Measurements from ENCODE around the gene PCK2. TPM values are rescaled to one million over a fixed set of nuclear protein-coding genes. Genes with fewer than 3 reads are reported as not detected.

The PCK2 gene
- total RNA-seq, 4 donors from 2014 or later = 10.5 to 13.5 (median 12.8) TPM

DNA sequence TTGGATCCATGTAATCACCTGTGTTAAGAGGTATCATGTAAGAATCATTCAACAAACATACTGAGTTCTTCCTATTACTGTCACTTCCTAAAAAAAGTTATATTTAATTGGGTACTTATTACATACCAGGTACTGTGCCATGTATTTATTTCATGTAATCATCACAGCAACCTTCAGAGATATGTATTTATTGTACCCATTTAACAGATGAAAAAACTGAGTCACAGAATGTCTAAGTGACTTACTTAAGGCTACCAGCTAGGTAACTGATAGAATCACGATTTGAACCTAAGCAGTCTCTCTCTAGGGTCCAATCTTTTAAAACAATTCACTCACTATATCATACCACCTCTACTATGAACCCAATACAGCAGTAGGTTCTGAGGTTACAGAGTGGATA, 50.3 kb downstream of the PCK2 start:
- Histone ChIP-seq H3K4me3 (no peak overlapping the region), H3K36me3 (peaks cover 0 to 28% (median 1%) of the 10 kb centered on the region in 3 donors), H3K9me3 (no peaks in the 10 kb centered on the region), H3K27me3 (no peaks in the 10 kb centered on the region), H3K4me1 (peaks cover 37 to 73% (median 41%) of the 10 kb centered on the region in 3 donors), H3K27ac (no peak overlapping the region)
- WGBS, 2 donors = 87 to 92% methylated on average over 1 of the region's 1 CpG
- DNase-seq = no peak
- intact Hi-C loops (cut with DNase I) = no loop called here
- TF ChIP-seq POLR2A (IDR thresholded peaks at IDR 0.05) = no peak
- TF ChIP-seq, protein P1, sequence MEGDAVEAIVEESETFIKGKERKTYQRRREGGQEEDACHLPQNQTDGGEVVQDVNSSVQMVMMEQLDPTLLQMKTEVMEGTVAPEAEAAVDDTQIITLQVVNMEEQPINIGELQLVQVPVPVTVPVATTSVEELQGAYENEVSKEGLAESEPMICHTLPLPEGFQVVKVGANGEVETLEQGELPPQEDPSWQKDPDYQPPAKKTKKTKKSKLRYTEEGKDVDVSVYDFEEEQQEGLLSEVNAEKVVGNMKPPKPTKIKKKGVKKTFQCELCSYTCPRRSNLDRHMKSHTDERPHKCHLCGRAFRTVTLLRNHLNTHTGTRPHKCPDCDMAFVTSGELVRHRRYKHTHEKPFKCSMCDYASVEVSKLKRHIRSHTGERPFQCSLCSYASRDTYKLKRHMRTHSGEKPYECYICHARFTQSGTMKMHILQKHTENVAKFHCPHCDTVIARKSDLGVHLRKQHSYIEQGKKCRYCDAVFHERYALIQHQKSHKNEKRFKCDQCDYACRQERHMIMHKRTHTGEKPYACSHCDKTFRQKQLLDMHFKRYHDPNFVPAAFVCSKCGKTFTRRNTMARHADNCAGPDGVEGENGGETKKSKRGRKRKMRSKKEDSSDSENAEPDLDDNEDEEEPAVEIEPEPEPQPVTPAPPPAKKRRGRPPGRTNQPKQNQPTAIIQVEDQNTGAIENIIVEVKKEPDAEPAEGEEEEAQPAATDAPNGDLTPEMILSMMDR (IDR thresholded peaks at IDR 0.05) = no peak

DNA sequence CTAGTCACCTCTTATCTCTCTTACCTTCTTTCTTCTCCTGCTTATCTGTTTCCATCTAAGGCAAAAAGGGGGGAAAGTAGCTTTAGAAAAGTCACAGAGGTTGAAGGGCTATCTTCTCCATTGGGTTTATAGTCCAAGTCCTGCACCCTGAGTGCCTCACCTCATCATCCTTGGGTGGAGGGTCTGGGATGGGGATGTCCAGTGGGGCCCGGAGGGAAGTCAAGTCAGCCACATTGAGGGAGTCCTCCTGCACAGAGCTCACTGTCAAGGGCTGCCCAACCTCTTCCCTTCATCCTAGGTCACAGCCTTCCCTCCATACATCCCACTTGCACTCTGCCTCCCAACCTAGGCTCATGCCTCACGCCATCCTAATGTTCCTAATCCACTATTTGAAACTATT, 51.1 kb downstream of the PCK2 start:
- Histone ChIP-seq H3K27ac (peak overlapping the region; percentile 92 to 98 (median 94)), H3K27me3 (no peaks in the 10 kb centered on the region), H3K36me3 (peaks cover under 1 to 33% (median 7%) of the 10 kb centered on the region in 3 donors), H3K9me3 (no peaks in the 10 kb centered on the region), H3K4me3 (peak overlapping the region in 1 of 4 donors; percentile 80), H3K4me1 (peaks cover 29 to 73% (median 33%) of the 10 kb centered on the region in 3 donors)
- DNase-seq = no peak
- TF ChIP-seq POLR2A (IDR thresholded peaks at IDR 0.05) = no peak
- TF ChIP-seq, protein P1 (IDR thresholded peaks at IDR 0.05) = no peak
- intact Hi-C loops (cut with DNase I) = no loop called here
- 73 to 100% methylated on average over 1 to 2 of the region's 2 CpGs for WGBS, 2 donors

DNA sequence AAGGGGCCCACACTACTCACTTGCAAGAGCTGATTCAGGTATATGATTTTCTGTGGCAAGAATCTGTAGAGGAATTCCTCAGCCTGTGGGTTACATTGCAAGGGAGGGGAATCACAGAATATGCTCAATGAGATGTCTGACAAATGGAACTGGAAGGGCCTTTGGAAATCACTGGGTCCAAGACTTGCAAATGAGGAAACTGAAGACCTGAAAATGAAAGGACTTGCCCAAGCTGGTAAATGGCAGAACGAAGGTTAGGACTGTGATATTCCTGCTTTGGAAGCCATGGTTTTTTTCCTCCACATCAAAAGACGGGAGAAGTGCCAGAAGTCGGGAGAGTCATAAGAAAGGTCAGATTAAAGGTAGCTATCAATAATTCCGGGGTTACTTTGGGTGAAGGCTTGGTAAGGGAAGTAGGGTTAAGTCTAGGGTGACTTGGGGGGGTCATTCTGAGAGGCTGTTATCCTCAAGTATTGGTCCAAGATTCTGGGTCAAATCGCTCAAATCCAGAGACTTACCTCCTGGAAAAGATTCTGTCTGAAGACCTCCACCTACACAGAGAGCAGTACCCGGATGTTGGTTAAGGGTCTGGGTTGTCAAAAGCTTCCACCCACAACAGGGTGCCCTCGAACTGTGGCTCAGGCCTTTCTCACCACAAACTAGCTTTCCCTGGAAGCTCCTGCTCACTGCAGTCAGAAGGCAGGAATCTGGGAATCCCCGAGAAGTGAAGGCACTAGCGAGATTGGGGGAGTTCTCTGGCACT, 51.8 kb downstream of the PCK2 start:
- Histone ChIP-seq H3K4me1 (peaks cover 28 to 68% (median 30%) of the 10 kb centered on the region in 3 donors), H3K4me3 (peak overlapping the region; percentile 80 to 97 (median 82)), H3K27me3 (no peaks in the 10 kb centered on the region), H3K9me3 (no peaks in the 10 kb centered on the region), H3K36me3 (peaks cover 5 to 40% (median 13%) of the 10 kb centered on the region in 3 donors), H3K27ac (peak overlapping the region; percentile 92 to 98 (median 94))
- intact Hi-C loops (cut with DNase I) = no loop called here
- no peak for DNase-seq
- WGBS, 2 donors = 6 to 12% methylated on average over 9 of the region's 9 CpGs
- TF ChIP-seq POLR2A (IDR thresholded peaks at IDR 0.05) = no peak
- TF ChIP-seq, protein P1 (IDR thresholded peaks at IDR 0.05) = no peak

DNA sequence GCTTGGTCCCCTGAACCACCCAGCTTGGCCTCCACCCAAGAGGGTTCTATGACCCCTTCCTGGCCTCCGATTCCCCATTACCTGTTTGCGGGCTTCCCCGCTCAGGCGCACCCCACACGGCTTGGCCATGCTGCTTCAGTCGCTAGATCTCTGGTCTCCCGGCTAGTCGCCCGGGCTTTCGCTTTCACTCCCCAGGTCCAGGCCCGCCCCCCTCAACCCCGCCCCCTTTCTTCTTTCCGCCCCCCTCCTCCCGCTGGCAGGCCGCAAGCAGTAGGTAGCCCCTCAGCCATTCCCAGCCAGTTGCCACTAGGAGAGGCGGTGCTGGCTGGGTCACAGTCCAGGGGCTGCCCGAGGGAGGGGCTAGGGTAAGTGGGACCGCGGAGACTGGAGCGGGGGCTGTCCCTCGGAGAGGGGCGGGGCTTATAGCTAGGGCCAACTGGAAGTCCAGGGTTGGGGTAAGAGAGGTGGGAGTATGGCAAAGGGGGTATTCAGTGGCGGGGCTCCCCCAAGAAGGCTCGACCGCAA, 52.4 kb downstream of the PCK2 start, which contains the start of gene PSME2:
TSS of gene PSME2 (minus strand) at position 158 of the 525 bp plus-strand sequence. CDS start at position 129, 29 bp downstream.
- peak within 1 kb of the TSS; percentile 92 to 98 (median 94) for H3K27ac ChIP-seq
- H3K4me3 ChIP-seq = peak within 1 kb of the TSS; percentile 80 to 97 (median 82)
- no peaks in the 10 kb centered on the region for H3K9me3 ChIP-seq
- 0% methylated on average over 5 to 13 of the region's 25 CpGs for WGBS, 2 donors
- intact Hi-C loops (cut with DNase I) = no loop called here
- H3K4me1 ChIP-seq = peaks cover 28 to 65% (median 30%) of the 10 kb centered on the region in 3 donors
- no peaks in the 10 kb centered on the region for H3K27me3 ChIP-seq
- H3K36me3 ChIP-seq = peaks cover 11 to 46% (median 18%) of the 10 kb centered on the region in 3 donors
- DNase-seq = peak; percentile 64
- TF ChIP-seq, protein P1 (IDR thresholded peaks at IDR 0.05) = no peak
- TF ChIP-seq POLR2A (IDR thresholded peaks at IDR 0.05) = peak in 2 of 4 donors; percentile 27 to 36
